HepG2 (cell line): Measurements from ENCODE around the gene MRM3. TPM values are rescaled to one million over a fixed set of nuclear protein-coding genes. Genes with fewer than 3 reads are reported as not detected.

Source experiments
- ELF4 ChIP-seq: sonication (generic); formaldehyde crosslinking; IDR thresholded peaks from 2 replicates; pipeline ENCODE4 v1.5.0; 2020; ENCODE audit warnings: missing genetic modification reagents, mild to moderate bottlenecking, moderate library complexity, borderline replicate concordance
- FUBP1 ChIP-seq: sonication (generic); formaldehyde crosslinking; IDR thresholded peaks from 2 replicates; pipeline ENCODE4 v1.5.1; 2020; ENCODE audit warnings: missing genetic modification reagents, mild to moderate bottlenecking, borderline replicate concordance
- JUN ChIP-seq: sonication (generic); formaldehyde crosslinking; IDR thresholded peaks from 2 replicates; pipeline ENCODE4 v1.4.0; 2020; ENCODE audit warnings: mild to moderate bottlenecking, missing genetic modification reagents
- KDM1A ChIP-seq: IDR thresholded peaks from 2 replicates; pipeline ENCODE4 v1.6.1; 2016; ENCODE audit warnings: missing compliant biosample characterization
- MXD3 ChIP-seq: IDR thresholded peaks from 2 replicates; pipeline ENCODE4 v1.6.1; 2016; ENCODE audit warnings: mild to moderate bottlenecking, missing biosample characterization, missing genetic modification reagents
- PHF20 ChIP-seq: sonication (generic); formaldehyde crosslinking; IDR thresholded peaks from 2 replicates; pipeline ENCODE4 v1.5.0; 2020; ENCODE audit warnings: mild to moderate bottlenecking, missing genetic modification reagents
- RNF219 ChIP-seq: sonication (generic); formaldehyde crosslinking; IDR thresholded peaks from 2 replicates; pipeline ENCODE4 v1.5.0; 2020; ENCODE audit warnings: mild to moderate bottlenecking, missing genetic modification reagents
- SSRP1 ChIP-seq: IDR thresholded peaks from 2 replicates; pipeline ENCODE4 v1.6.1; 2016; ENCODE audit warnings: control low read depth
- UBTF ChIP-seq: sonication (generic); formaldehyde crosslinking; IDR thresholded peaks from 2 replicates; pipeline ENCODE4 v1.4.0; 2020; ENCODE audit warnings: mild to moderate bottlenecking, missing genetic modification reagents
- ZNF281 ChIP-seq: sonication (generic); formaldehyde crosslinking; IDR thresholded peaks from 2 replicates; pipeline ENCODE4 v1.4.0; 2020; ENCODE audit warnings: missing genetic modification reagents, borderline replicate concordance
- ZNF383 ChIP-seq: sonication (generic); formaldehyde crosslinking; IDR thresholded peaks from 2 replicates; pipeline ENCODE4 v1.4.0; 2020; ENCODE audit warnings: missing genetic modification reagents, mild to moderate bottlenecking, borderline replicate concordance
- ZNF44 ChIP-seq: sonication (generic); formaldehyde crosslinking; IDR thresholded peaks from 2 replicates; pipeline ENCODE4 v1.5.1; 2020; ENCODE audit warnings: mild to moderate bottlenecking, missing genetic modification reagents
- ZNF687 ChIP-seq: sonication (generic); formaldehyde crosslinking; IDR thresholded peaks from 2 replicates; pipeline ENCODE4 v1.5.1; 2020; ENCODE audit warnings: mild to moderate bottlenecking, missing genetic modification reagents, moderate library complexity
- polyA plus RNA-seq, 8 experiments: library from polyadenylated mRNA; depleted of rRNA in 3 of 8; stranded (reverse) in 7 of 8; unstranded in 1 of 8; fragments of >200 nt; fragmentation: Illumina TruSeq in 4 of 8; extraction: Trizol in 4 of 8; gene quantifications; 2 replicates each; pipeline versions ENCODE4 v1.2.1 to v1.2.3, GENCODE V29; 2011 to 2016; ENCODE audit warnings: low read depth in 4 of 8, missing spikeins in 1 of 8, mixed read lengths in 1 of 8; ENCODE audit not compliant: insufficient read depth in 1 of 8
- total RNA-seq, 5 experiments: library from RNA; depleted of rRNA; stranded (reverse); fragments of >200 nt; fragmentation: Illumina TruSeq; extraction: Trizol; gene quantifications; 2 replicates each; pipeline ENCODE4 v1.2.3, GENCODE V29; 2016; ENCODE audit warnings: low read depth in 1 of 5

Gene MRM3
- total and polyA plus RNA-seq, 2 of the 13 experiments (the other 11 are each of a cell fraction or from before 2014, with no cell fraction given): 12.3 to 25.5 TPM

- TF ChIP-seq ZNF687 (CRISPR knock-in tag) (peak; percentile 86), SSRP1 (CRISPR knock-in tag) (0 out of 2 replicates have a peak, but pooled peaks have one; percentile 35), KDM1A (CRISPR knock-in tag) (no peak), MXD3 (CRISPR knock-in tag) (peak; percentile 30; the same call in 1 of the 2 replicates), UBTF (CRISPR knock-in tag) (peak; percentile 62), ZNF44 (CRISPR knock-in tag) (no peak), ZNF383 (CRISPR knock-in tag) (no peak), ELF4 (CRISPR knock-in tag) (no peak), FUBP1 (CRISPR knock-in tag) (no peak), ZNF281 (CRISPR knock-in tag) (no peak), PHF20 (CRISPR knock-in tag) (0 out of 2 replicates have a peak, but pooled peaks have one; percentile 17), RNF219 (CRISPR knock-in tag) (no peak), JUN (CRISPR knock-in tag) (no peak)
Observed at GRCh38 chr17:732902-733720, 49.0 kb upstream of the MRM3 start (continued).
